GM12801 (cell line): ENCODE measurements around the gene PKN1.

Source experiments
- CTCF ChIP-seq: IDR thresholded peaks from one replicate; pipeline ENCODE4 v1.5.1; 2011; ENCODE audit warnings: control low read depth; ENCODE audit not compliant: insufficient read length; ENCODE audit errors: extremely low read depth

PKN1 gene

GRCh38 chr19:14440049-14440448 lies 6.9 kb downstream of the PKN1 start:
- no peak for TF ChIP-seq CTCF

GRCh38 chr19:14441041-14441938 lies 8.2 kb downstream of the PKN1 start:
- no peak for TF ChIP-seq CTCF

GRCh38 chr19:14442891-14443631 lies 10.0 kb downstream of the PKN1 start:
- no peak for TF ChIP-seq CTCF

GRCh38 chr19:14443632-14444216 lies 10.6 kb downstream of the PKN1 start:
- TF ChIP-seq CTCF = no peak

- no peak for TF ChIP-seq CTCF
Measured at GRCh38 chr19:14446336-14447036, 13.4 kb downstream of the PKN1 start.

GRCh38 chr19:14449321-14449720 lies 16.2 kb downstream of the PKN1 start:
- no peak for TF ChIP-seq CTCF

GRCh38 chr19:14450168-14450874 lies 17.2 kb downstream of the PKN1 start:
- no peak for TF ChIP-seq CTCF
